ENCODE measurements around the gene ERC2. TPM values are rescaled to one million over a fixed set of nuclear protein-coding genes. Genes with fewer than 3 reads are reported as not detected.

ERC2 gene
- total RNA-seq, 1 donor, result 0.36 TPM

DNA sequence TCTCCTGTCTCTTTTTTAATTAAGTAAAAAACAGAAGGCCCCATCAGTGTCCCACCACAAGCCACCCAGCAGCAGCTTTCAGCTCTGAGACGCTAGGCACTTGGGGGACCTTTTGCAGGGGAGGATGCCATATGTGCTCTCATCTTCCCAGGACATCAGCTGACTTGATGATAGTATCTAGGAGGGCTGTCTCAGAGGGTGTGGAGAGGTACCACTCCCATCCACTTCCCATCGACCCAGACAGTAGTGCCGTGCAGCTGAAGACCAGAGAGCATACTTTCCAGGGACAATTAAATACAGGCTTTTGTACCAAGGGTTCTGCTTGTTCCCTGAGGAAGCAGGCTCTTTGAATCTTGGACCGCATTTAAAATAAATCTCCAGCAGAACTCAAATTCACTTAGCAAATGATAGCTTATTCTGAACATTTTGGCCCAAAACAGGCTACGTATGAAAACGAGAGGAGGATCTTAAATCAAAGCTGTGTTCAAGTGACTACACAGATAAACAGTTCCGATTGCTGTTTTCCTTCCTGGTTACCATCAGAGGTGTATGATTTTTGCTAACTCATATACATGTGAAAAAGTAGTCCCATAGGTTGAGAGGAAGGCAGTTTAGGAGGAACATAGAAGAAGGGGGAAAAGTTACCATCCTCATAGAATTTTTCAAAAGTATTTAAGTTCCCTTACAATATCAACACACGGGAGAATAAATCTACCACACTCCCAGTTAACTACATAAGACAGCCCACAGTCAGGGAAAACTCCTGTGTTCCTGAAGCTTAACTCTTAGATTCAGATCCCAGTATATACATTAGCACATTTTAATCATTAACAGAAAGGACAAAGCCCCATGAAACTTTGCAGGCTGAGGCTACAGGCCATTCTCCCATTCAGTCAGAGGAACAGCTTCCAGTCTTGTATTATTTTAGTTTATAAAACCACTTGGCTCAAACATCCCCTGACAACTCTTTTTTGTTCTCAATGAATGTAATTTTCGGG, 990.7 kb downstream of the ERC2 start:
- peaks cover 48% of the 10 kb centered on the region for H3K4me1 ChIP-seq (ENCODE audit: insufficient read depth, low read length)
- H3K36me3 ChIP-seq (ENCODE audit: insufficient read depth, low read length), result peaks cover 73% of the 10 kb centered on the region
- peak overlapping the region; percentile 97 for H3K4me2 ChIP-seq (ENCODE audit: insufficient read depth, low read length)
- peak overlapping the region; percentile 27 for H3K4me3 ChIP-seq (ENCODE audit: insufficient read depth, low read length)
- no peaks in the 10 kb centered on the region for H3K27me3 ChIP-seq (ENCODE audit: insufficient read depth, low read length)
- H3K9me3 ChIP-seq (ENCODE audit: low read depth, low read length), result no peaks in the 10 kb centered on the region
- H3K79me2 ChIP-seq (ENCODE audit: insufficient read depth, low read length), result peaks cover 96% of the 10 kb centered on the region
- DNase-seq (ENCODE audit: insufficient read length, low spot score, missing footprints), result no peak
- no peak overlapping the region for H2AFZ ChIP-seq (ENCODE audit: low read length)
- TF ChIP-seq CTCF (IDR thresholded peaks at IDR 0.05; ENCODE audit: extremely low read depth, low read depth, low read length), result no peak
- no peaks in the 10 kb centered on the region for H4K20me1 ChIP-seq (ENCODE audit: insufficient read depth, low read length)
- H3K27ac ChIP-seq (ENCODE audit: low read depth, low read length), result peak overlapping the region; percentile 92

GRCh38 chr3:55476515-55476914, 991.8 kb downstream of the ERC2 start:
- H3K4me2 ChIP-seq (ENCODE audit: insufficient read depth, low read length), result peak overlapping the region; percentile 97
- H3K4me3 ChIP-seq (ENCODE audit: insufficient read depth, low read length), result peak overlapping the region; percentile 27
- H2AFZ ChIP-seq (ENCODE audit: low read length), result no peak overlapping the region
- TF ChIP-seq CTCF (IDR thresholded peaks at IDR 0.05; ENCODE audit: extremely low read depth, low read depth, low read length), result no peak
- no peaks in the 10 kb centered on the region for H3K9me3 ChIP-seq (ENCODE audit: low read depth, low read length)
- peak; percentile 95 for DNase-seq (ENCODE audit: insufficient read length, low spot score, missing footprints)
- peaks cover 96% of the 10 kb centered on the region for H3K79me2 ChIP-seq (ENCODE audit: insufficient read depth, low read length)
- peaks cover 43% of the 10 kb centered on the region for H3K4me1 ChIP-seq (ENCODE audit: insufficient read depth, low read length)
- H4K20me1 ChIP-seq (ENCODE audit: insufficient read depth, low read length), result no peaks in the 10 kb centered on the region
- H3K27me3 ChIP-seq (ENCODE audit: insufficient read depth, low read length), result no peaks in the 10 kb centered on the region
- peaks cover 84% of the 10 kb centered on the region for H3K36me3 ChIP-seq (ENCODE audit: insufficient read depth, low read length)
- H3K27ac ChIP-seq (ENCODE audit: low read depth, low read length), result peak overlapping the region; percentile 92

GRCh38 chr3:55474213-55474632, 994.0 kb downstream of the ERC2 start:
- H3K79me2 ChIP-seq (ENCODE audit: insufficient read depth, low read length), result peaks cover 93% of the 10 kb centered on the region
- H3K27me3 ChIP-seq (ENCODE audit: insufficient read depth, low read length), result no peaks in the 10 kb centered on the region
- H3K4me1 ChIP-seq (ENCODE audit: insufficient read depth, low read length), result peaks cover 32% of the 10 kb centered on the region
- no peaks in the 10 kb centered on the region for H4K20me1 ChIP-seq (ENCODE audit: insufficient read depth, low read length)
- H3K4me3 ChIP-seq (ENCODE audit: insufficient read depth, low read length), result no peak overlapping the region
- no peaks in the 10 kb centered on the region for H3K9me3 ChIP-seq (ENCODE audit: low read depth, low read length)
- no peak overlapping the region for H3K27ac ChIP-seq (ENCODE audit: low read depth, low read length)
- DNase-seq (ENCODE audit: insufficient read length, low spot score, missing footprints), result no peak
- peaks cover 93% of the 10 kb centered on the region for H3K36me3 ChIP-seq (ENCODE audit: insufficient read depth, low read length)
- no peak overlapping the region for H3K4me2 ChIP-seq (ENCODE audit: insufficient read depth, low read length)
- no peak overlapping the region for H2AFZ ChIP-seq (ENCODE audit: low read length)
- TF ChIP-seq CTCF (IDR thresholded peaks at IDR 0.05; ENCODE audit: extremely low read depth, low read depth, low read length), result no peak

- no peaks in the 10 kb centered on the region for H3K27me3 ChIP-seq (ENCODE audit: insufficient read depth, low read length)
- H4K20me1 ChIP-seq (ENCODE audit: insufficient read depth, low read length), result no peaks in the 10 kb centered on the region
- no peak overlapping the region for H3K4me2 ChIP-seq (ENCODE audit: insufficient read depth, low read length)
- TF ChIP-seq CTCF (IDR thresholded peaks at IDR 0.05; ENCODE audit: extremely low read depth, low read depth, low read length), result no peak
- H3K27ac ChIP-seq (ENCODE audit: low read depth, low read length), result peak overlapping the region; percentile 18
- no peak overlapping the region for H2AFZ ChIP-seq (ENCODE audit: low read length)
- peaks cover 93% of the 10 kb centered on the region for H3K36me3 ChIP-seq (ENCODE audit: insufficient read depth, low read length)
- no peak for DNase-seq (ENCODE audit: insufficient read length, low spot score, missing footprints)
- no peak overlapping the region for H3K4me3 ChIP-seq (ENCODE audit: insufficient read depth, low read length)
- no peaks in the 10 kb centered on the region for H3K9me3 ChIP-seq (ENCODE audit: low read depth, low read length)
- H3K79me2 ChIP-seq (ENCODE audit: insufficient read depth, low read length), result peaks cover 90% of the 10 kb centered on the region
- H3K4me1 ChIP-seq (ENCODE audit: insufficient read depth, low read length), result peaks cover 32% of the 10 kb centered on the region
These were observed 994.5 kb downstream of the ERC2 start for GRCh38 chr3:55473788-55474187.

Data from osteoblast (primary cell).